ENCODE data around the gene PRMT5. TPM values are rescaled to one million over a fixed set of nuclear protein-coding genes. Genes with fewer than 3 reads are reported as not detected.
"Not testable (repeated sequence)": the region's sequence is repeated elsewhere in the genome, so short reads cannot be mapped to it uniquely, and the experiment has no call there.

Gene PRMT5
- total RNA-seq, 4 donors from 2014 or later = 67.2 to 83.2 (median 78.6) TPM

- DNase-seq (no peak), ATAC-seq (no peak)
- no peaks in the 10 kb centered on the region for H3K36me3 ChIP-seq
- intact Hi-C loops (cut with DNase I; ENCODE audit: low total_unique reads) = no loop called here
- H3K27me3 ChIP-seq = no peaks in the 10 kb centered on the region
- in situ Hi-C loops (cut with MboI; ENCODE audit: low sequenced_read_pairs in 4 of 4) = no loop called here
- no peak for TF ChIP-seq CTCF (IDR thresholded peaks at IDR 0.05 in 4 of 5, conservative IDR thresholded peaks at IDR 0.05 in 1 of 5)
- no peak for TF ChIP-seq POLR2A (IDR thresholded peaks at IDR 0.05)
- no peaks in the 10 kb centered on the region for H3K4me1 ChIP-seq
- H3K4me3 ChIP-seq = no peak overlapping the region
- H3K27ac ChIP-seq = no peak overlapping the region
- no peaks in the 10 kb centered on the region for H3K9me3 ChIP-seq
These were observed 42.0 kb upstream of the PRMT5 start for GRCh38 chr14:22971152-22971551.

- DNase-seq (no peak), ATAC-seq (no peak)
- no peak for TF ChIP-seq CTCF (IDR thresholded peaks at IDR 0.05 in 4 of 5, conservative IDR thresholded peaks at IDR 0.05 in 1 of 5)
- TF ChIP-seq POLR2A (IDR thresholded peaks at IDR 0.05) = no peak
- Histone ChIP-seq H3K27ac (no peak overlapping the region), H3K36me3 (no peaks in the 10 kb centered on the region), H3K4me1 (no peaks in the 10 kb centered on the region), H3K4me3 (no peak overlapping the region), H3K9me3 (no peaks in the 10 kb centered on the region), H3K27me3 (no peaks in the 10 kb centered on the region)
- in situ Hi-C loops (cut with MboI; ENCODE audit: low sequenced_read_pairs in 4 of 4) = no loop called here
- intact Hi-C loops (cut with DNase I; ENCODE audit: low total_unique reads) = no loop called here
These were observed 37.6 kb upstream of the PRMT5 start for GRCh38 chr14:22966783-22967269.

GRCh38 chr14:22965916-22966782, 37.0 kb upstream of the PRMT5 start:
- DNase-seq; H3K27ac ChIP-seq; H3K36me3 ChIP-seq; H3K9me3 ChIP-seq; intact Hi-C loops (cut with DNase I; ENCODE audit: low total_unique reads); ATAC-seq; in situ Hi-C loops (cut with MboI; ENCODE audit: low sequenced_read_pairs in 4 of 4); H3K4me3 ChIP-seq; H3K27me3 ChIP-seq; H3K4me1 ChIP-seq: not testable (repeated sequence)

GRCh38 chr14:22962061-22962676, 33.0 kb upstream of the PRMT5 start:
- intact Hi-C loops (cut with DNase I; ENCODE audit: low total_unique reads) = no loop called here
- in situ Hi-C loops (cut with MboI; ENCODE audit: low sequenced_read_pairs in 4 of 4) = no loop called here
- TF ChIP-seq CTCF (IDR thresholded peaks at IDR 0.05 in 4 of 5, conservative IDR thresholded peaks at IDR 0.05 in 1 of 5) (no peak), POLR2A (IDR thresholded peaks at IDR 0.05) (no peak)
- Histone ChIP-seq H3K27me3 (no peaks in the 10 kb centered on the region), H3K9me3 (no peaks in the 10 kb centered on the region), H3K27ac (no peak overlapping the region), H3K4me3 (no peak overlapping the region), H3K36me3 (no peaks in the 10 kb centered on the region), H3K4me1 (peaks cover 0 to 3% of the 10 kb centered on the region in 2 donors)
- DNase-seq (no peak), ATAC-seq (no peak)

All from gastrocnemius medialis (tissue), 4 donors.